Gastrocnemius medialis (tissue), 4 donors: Measurements from ENCODE around the gene IMP4. TPM values are rescaled to one million over a fixed set of nuclear protein-coding genes. Genes with fewer than 3 reads are reported as not detected.

Experiments used
- ATAC-seq, 2 donors: fragments of 150-250 bp; one replicate each; pipeline ENCODE4 v1.9.1; 2016
- DNase-seq, 2 donors: peaks; one replicate each; pipeline ENCODE4 v3.0.0-alpha.2; 2019
- H3K27ac ChIP-seq, 4 donors: fragments of 200-600 bp; sonication (generic); 1 replicate in 1 of 4; 2 replicates in 3 of 4; pipeline ENCODE4 v1.5.1; 2016 to 2018; ENCODE audit warnings: mild to moderate bottlenecking in 2 of 4, moderate library complexity in 1 of 4
- H3K27me3 ChIP-seq, 3 donors: fragments of 200-600 bp; sonication (generic) in 2 of 3; 1 replicate in 1 of 3; 2 replicates in 2 of 3; pipeline versions ENCODE4 v1.5.1 to v1.6.0; 2016 to 2019; ENCODE audit warnings: mild to moderate bottlenecking in 1 of 3, moderate library complexity in 1 of 3
- H3K36me3 ChIP-seq, 2 donors: fragments of 200-600 bp; sonication (generic) in 1 of 2; one replicate each; pipeline ENCODE4 v1.5.1; 2017 to 2018
- H3K4me1 ChIP-seq, 2 donors: fragments of 200-600 bp; sonication (generic) in 1 of 2; one replicate each; pipeline ENCODE4 v1.5.1; 2016 to 2017; ENCODE audit warnings: mild to moderate bottlenecking in 2 of 2
- H3K4me3 ChIP-seq, 4 donors: fragments of 200-600 bp; sonication (generic) in 3 of 4; 1 replicate in 1 of 4; 2 replicates in 3 of 4; pipeline ENCODE4 v1.5.1; 2016 to 2019; ENCODE audit warnings: mild to moderate bottlenecking in 2 of 4
- H3K9me3 ChIP-seq, 3 donors: fragments of 200-600 bp; sonication (generic) in 2 of 3; 1 replicate in 1 of 3; 2 replicates in 2 of 3; pipeline ENCODE4 v1.5.1; 2016 to 2019
- POLR2A ChIP-seq, 2 donors: fragments of 450-650 bp; IDR thresholded peaks; one replicate each; pipeline ENCODE4 v1.6.1; 2017; ENCODE audit warnings: antibody characterized with exemption in 2 of 2, mild to moderate bottlenecking in 2 of 2, moderate library complexity in 2 of 2
- in situ Hi-C, 4 donors: fragments of 200-750 bp; cut with MboI; loops; one replicate each; pipeline versions ENCODE4 v1.15.0 to v1.8.0; 2017; ENCODE audit warnings: low sequenced_read_pairs in 4 of 4
- intact Hi-C: fragments of 100-400 bp; cut with DNase I; formaldehyde crosslinking; loops from one replicate; pipeline ENCODE4 v1.15.1; 2023; ENCODE audit warnings: low total_unique reads
- total RNA-seq, 4 donors: library from RNA; depleted of rRNA; stranded (reverse); fragments of >200 nt; gene quantifications; one replicate each; pipeline versions ENCODE4 v1.1.0 to v1.2.3, GENCODE V29; 2016
- TF ChIP-seq, protein P1 (sequence below), 5 experiments: fragments of 450-650 bp in 3 of 5; fragments of 200-600 bp in 2 of 5; sonication (generic) in 2 of 5; IDR thresholded peaks in 4 of 5; conservative IDR thresholded peaks in 1 of 5; 1 replicate in 4 of 5; 2 replicates in 1 of 5; pipeline ENCODE4 v1.5.1; 2016 to 2019; ENCODE audit warnings: antibody characterized with exemption in 5 of 5, mild to moderate bottlenecking in 3 of 5, moderate library complexity in 3 of 5

IMP4 gene
- total RNA-seq, 4 donors from 2014 or later = 114 to 179 (median 149) TPM

GRCh38 chr2:130346041-130346740 lies 3.5 kb downstream of the IMP4 start:
- Histone ChIP-seq H3K27me3 (no peaks in the 10 kb centered on the region), H3K27ac (no peak overlapping the region), H3K4me3 (no peak overlapping the region), H3K9me3 (no peaks in the 10 kb centered on the region), H3K36me3 (peaks cover 0 to 47% of the 10 kb centered on the region in 2 donors), H3K4me1 (peaks cover 12 to 19% of the 10 kb centered on the region in 2 donors)
- DNase-seq (no peak), ATAC-seq (no peak)
- TF ChIP-seq, protein P1, sequence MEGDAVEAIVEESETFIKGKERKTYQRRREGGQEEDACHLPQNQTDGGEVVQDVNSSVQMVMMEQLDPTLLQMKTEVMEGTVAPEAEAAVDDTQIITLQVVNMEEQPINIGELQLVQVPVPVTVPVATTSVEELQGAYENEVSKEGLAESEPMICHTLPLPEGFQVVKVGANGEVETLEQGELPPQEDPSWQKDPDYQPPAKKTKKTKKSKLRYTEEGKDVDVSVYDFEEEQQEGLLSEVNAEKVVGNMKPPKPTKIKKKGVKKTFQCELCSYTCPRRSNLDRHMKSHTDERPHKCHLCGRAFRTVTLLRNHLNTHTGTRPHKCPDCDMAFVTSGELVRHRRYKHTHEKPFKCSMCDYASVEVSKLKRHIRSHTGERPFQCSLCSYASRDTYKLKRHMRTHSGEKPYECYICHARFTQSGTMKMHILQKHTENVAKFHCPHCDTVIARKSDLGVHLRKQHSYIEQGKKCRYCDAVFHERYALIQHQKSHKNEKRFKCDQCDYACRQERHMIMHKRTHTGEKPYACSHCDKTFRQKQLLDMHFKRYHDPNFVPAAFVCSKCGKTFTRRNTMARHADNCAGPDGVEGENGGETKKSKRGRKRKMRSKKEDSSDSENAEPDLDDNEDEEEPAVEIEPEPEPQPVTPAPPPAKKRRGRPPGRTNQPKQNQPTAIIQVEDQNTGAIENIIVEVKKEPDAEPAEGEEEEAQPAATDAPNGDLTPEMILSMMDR (IDR thresholded peaks at IDR 0.05 in 4 of 5, conservative IDR thresholded peaks at IDR 0.05 in 1 of 5) = no peak
- TF ChIP-seq POLR2A (IDR thresholded peaks at IDR 0.05) = no peak
- in situ Hi-C loops (loop anchor here in 3 of 4 donors (25.0 kb wide), 2 partner anchors 159 to 409 kb away; partner anchors contain the start of genes MZT2B (in 3 of the 3), SMPD4 (in 3 of the 3) and TUBA3E (in 3 of the 3)), intact Hi-C loops (no loop called here)

DNA sequence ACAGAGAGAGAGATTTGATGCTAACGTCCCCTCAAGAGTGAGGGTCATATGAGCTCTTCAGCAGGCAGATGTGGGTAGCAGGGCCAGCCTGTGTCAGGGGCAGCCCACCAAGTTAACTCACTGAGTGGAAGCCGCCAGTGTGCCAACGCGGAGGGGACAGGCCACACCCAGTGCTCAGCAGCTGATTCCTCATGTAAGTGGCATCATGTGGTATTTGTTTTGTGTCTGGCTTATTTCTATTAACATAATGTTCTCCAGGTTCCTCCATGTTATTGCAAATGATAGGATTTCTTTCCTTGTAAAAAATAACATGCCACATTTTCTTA lies 4.0 kb downstream of the IMP4 start:
- Histone ChIP-seq H3K9me3 (no peaks in the 10 kb centered on the region), H3K4me1 (peaks cover 9 to 14% of the 10 kb centered on the region in 2 donors), H3K4me3 (no peak overlapping the region), H3K27me3 (no peaks in the 10 kb centered on the region), H3K27ac (no peak overlapping the region), H3K36me3 (peaks cover 0 to 47% of the 10 kb centered on the region in 2 donors)
- DNase-seq (no peak), ATAC-seq (no peak)
- TF ChIP-seq POLR2A (IDR thresholded peaks at IDR 0.05) = no peak
- TF ChIP-seq, protein P1 (IDR thresholded peaks at IDR 0.05 in 4 of 5, conservative IDR thresholded peaks at IDR 0.05 in 1 of 5) = no peak
- intact Hi-C loops (no loop called here), in situ Hi-C loops (loop anchor here in 3 of 4 donors (25.0 kb wide), 2 partner anchors 159 to 409 kb away; partner anchors contain the start of genes MZT2B (in 3 of the 3), SMPD4 (in 3 of the 3) and TUBA3E (in 3 of the 3))

DNA sequence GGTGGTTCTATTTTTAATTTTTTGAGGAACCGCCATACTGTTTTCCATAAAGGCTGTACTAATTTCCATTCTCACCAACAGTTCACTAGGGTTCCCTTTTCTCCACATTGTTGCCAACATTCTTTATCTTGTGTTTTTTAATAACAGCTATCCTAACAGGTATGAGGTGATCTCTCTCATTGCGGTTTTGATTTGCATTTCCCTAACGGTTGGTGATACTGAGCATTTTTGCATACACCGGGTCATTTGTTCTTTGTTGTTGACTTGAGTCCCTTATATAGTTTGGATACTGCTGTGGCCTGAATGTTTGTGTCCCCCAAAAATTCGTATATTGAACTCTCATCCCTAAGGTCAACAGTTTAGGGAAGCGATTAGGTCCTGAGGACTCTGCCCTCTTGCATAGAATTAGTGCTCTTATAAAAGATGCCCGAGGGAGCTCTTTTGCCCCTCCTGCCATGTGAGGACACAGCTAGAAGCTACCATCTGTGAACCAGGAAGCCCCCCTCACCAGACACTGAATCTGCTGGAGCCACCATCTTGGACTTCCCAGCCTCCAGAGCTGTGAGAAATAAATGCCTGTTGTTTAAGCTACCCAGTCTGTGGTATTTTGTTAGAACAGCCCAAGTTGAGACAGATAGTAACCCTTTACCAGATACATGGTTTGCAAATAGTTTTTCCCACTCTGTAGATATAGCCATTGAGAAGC lies 4.7 kb downstream of the IMP4 start:
- TF ChIP-seq POLR2A (IDR thresholded peaks at IDR 0.05) = no peak
- TF ChIP-seq, protein P1 (IDR thresholded peaks at IDR 0.05 in 4 of 5, conservative IDR thresholded peaks at IDR 0.05 in 1 of 5) = no peak
- no peak overlapping the region for H3K27ac ChIP-seq
- H3K4me1 ChIP-seq = peaks cover 9 to 14% of the 10 kb centered on the region in 2 donors
- in situ Hi-C loops = loop anchor here in 3 of 4 donors (25.0 kb wide), 2 partner anchors 160 to 410 kb away; partner anchors contain the start of genes MZT2B (in 3 of the 3), SMPD4 (in 3 of the 3) and TUBA3E (in 3 of the 3)
- no peak overlapping the region for H3K4me3 ChIP-seq
- H3K36me3 ChIP-seq = peaks cover 0 to 47% of the 10 kb centered on the region in 2 donors
- H3K27me3 ChIP-seq = no peaks in the 10 kb centered on the region
- intact Hi-C loops = no loop called here
- DNase-seq (no peak), ATAC-seq (no peak)
- no peaks in the 10 kb centered on the region for H3K9me3 ChIP-seq

DNA sequence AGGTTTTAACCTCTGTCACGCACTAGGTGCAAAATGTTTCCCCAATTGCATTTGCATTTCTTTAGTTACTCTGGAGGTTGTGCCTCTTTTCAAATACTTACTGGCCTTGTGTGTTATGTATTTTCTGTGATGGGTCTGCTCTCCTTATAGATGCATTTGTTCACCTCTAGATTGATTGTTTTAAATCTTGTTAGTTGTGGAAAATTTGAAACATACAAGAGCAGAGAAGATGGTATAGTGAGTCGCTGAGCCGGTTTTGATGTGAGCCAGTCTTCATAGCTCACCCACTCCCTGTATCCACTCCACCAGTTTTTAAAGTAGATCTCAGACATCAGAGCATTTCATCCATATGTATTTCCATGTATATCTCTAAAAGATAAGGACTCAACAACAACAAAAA lies 6.5 kb downstream of the IMP4 start:
- DNase-seq = no peak
- no peak for ATAC-seq
- TF ChIP-seq POLR2A (IDR thresholded peaks at IDR 0.05) = no peak
- TF ChIP-seq, protein P1 (IDR thresholded peaks at IDR 0.05 in 4 of 5, conservative IDR thresholded peaks at IDR 0.05 in 1 of 5) = no peak
- Histone ChIP-seq H3K27me3 (no peaks in the 10 kb centered on the region), H3K9me3 (no peaks in the 10 kb centered on the region), H3K4me3 (no peak overlapping the region), H3K4me1 (peaks cover 5 to 7% of the 10 kb centered on the region in 2 donors), H3K36me3 (peaks cover 0 to 47% of the 10 kb centered on the region in 2 donors), H3K27ac (no peak overlapping the region)
- intact Hi-C loops = no loop called here
- in situ Hi-C loops = loop anchor here in 3 of 4 donors (25.0 kb wide), 2 partner anchors 162 to 412 kb away; partner anchors contain the start of genes MZT2B (in 3 of the 3), SMPD4 (in 3 of the 3) and TUBA3E (in 3 of the 3)
